ENCODE data around the gene TRPV5.

Gene TRPV5

DNA sequence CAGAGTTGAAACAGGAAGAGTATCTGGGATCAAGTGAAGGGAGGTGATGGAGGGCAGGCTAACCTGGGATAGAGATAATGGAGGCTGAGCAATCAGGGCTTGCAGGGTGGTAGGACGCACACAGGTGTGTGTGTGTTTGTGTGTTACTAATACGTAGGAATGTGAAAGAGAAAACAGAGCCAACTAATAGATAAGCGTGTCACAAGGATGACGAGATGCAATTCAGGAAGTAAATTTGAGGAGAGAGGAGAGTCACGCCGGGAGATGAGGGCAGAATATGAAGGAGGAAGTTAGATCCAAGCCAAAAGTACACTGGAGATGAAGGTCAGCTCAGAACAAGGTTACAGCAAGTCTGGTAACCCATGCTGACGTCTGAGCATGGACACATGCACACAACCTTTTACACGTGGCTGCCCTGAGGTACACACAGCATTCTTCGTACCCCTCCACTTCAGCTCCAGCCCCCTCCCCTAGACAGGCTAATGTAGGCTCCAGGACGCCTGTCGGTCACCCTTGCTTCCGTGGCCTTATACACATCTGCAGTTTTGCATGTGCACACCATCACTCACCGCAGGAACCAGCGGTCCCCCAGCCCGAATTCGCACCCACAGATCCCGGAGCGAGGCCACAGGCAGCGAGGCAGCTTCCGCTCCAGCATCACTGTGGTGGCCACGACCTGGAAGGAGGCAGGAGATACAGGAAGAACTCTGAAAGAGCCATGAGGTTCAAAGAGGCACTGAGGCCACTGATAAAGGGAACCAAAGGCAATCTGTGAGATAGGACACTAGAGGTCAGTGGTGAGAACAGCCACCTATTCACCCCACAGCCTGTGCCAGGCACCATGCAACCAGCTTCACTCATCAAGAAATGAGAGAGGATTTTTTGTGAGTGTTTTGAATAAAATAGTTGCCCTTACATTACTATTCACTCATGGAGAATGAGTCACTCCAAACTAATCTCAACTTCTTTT is 24.3 kb downstream of the TRPV5 start:
- DNase-seq (ENCODE audit: low spot score), result no peak

DNA sequence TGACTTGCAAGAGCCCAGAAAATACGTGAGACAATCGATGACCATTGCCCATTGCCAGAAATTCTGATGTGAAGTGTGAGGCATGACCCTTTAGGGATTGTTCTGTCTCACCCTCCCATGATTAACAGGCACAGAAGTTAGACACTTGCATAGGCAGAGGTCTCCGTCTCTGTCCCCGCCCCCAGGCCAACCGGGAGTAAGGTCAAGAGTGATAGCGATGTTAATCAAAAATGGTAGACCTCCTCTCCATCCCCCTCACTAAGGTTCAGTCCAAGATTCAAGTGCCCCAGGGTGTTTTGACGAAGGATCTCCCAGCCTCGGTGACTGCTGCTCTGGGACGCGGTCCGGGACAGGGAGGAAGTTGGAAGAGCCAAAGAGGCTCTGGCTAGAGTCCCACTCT is 25.3 kb downstream of the TRPV5 start:
- DNase-seq (ENCODE audit: low spot score), result no peak

DNA sequence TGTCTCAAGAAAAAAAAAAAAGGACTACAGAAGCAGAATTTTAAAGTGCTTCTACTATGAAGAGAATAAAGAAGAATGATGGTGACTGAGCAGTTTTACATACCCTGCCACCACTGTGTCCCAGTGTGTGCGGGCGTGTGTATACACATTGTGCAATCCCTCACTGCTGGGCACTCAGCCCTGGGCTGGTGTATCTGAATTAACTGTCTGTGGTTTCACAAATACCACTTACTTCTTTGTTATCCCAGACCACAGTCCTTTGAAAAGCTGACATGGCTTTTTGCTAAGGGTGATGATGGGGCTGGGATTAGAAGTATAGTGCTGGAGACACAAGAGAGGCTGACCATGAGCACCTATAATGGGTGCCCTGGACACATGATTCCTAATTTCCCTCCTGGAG is 26.9 kb downstream of the TRPV5 start:
- no peak for DNase-seq (ENCODE audit: low spot score)

- no peak for DNase-seq (ENCODE audit: low spot score)
Observed at GRCh38 chr7:142905759-142906158, 27.8 kb downstream of the TRPV5 start.

DNA sequence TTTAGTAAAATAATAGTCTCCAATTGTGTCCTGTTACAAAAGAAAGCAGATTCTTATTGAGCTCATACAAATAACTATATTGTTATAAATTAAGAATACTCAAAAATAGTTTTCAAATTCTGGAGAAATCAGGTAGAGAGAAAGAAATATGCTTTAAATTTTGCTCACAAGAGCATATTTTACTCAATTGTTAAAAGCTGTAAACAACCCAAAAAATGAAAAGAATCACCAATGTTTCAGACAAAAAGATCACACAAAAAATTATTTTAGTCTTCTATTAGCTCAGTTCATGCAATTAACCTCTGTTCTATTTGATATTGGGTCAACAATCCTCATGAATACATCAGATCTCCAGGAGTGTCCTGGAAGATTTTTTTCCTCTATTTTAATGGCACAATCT is 29.4 kb downstream of the TRPV5 start:
- DNase-seq (ENCODE audit: low spot score), result no peak

DNA sequence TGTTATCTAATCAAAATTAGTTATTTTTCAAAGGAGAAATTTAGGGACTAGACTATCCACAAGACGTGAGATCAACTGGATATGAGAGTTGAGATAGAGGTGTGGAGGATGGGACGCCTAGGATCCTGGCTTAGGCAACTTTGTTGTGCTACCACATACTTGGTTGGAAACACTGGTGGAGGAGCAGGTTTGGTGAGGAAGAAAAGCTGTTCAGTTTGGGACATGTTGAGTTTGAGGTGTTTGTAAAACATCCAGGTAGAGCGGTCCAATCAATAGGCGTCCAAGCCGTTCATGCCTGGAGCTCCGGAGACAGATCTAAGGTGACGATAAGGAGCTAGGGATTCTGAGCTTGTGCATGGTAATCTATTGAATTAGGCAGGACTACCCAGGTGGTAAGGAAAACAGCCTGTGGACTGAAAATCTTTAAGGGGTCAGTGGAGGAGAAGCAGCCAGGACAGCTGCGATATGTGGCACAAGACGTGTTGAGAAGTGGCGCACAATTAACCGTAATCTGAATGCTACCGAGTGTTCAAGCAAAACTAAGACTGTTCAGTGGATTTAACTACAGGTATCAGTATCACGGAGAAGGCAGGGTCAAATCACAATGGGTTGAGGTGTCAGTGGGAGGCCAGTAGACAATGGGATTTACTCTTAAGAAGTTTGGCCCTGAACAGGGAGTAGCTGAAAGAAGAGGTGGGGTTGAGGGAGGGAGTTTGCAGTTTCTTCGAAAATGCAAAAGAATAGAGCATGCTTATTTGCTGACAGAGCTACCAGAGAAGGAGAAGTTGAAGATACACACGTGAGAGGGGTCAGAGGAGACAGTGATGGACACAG is 31.9 kb downstream of the TRPV5 start:
- DNase-seq (ENCODE audit: low spot score), result no peak

DNA sequence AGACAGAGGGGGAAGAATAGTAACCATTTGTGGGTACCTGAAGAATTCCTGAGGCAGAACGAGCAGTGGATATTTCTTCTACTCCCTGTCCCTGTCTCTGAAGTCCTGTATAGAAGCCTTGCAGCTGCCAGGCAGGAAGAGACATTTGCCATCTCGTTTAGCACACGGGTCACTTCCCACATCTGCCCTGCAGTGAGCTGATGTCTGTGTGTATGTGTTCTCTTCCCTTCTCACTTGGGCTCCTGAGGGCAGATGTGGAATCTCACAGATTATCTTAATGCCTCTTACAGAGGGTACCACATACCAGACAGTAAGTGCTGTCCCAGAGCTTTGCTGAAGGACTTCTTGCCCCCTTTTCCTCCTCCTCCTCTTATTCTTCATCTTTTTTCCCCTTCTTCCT is 33.9 kb downstream of the TRPV5 start:
- DNase-seq (ENCODE audit: low spot score), result no peak

- DNase-seq (ENCODE audit: low spot score), result no peak
Observed at GRCh38 chr7:142898377-142899170, 35.0 kb downstream of the TRPV5 start.

- DNase-seq (ENCODE audit: low spot score), result no peak
Observed at GRCh38 chr7:142897691-142898090, 35.9 kb downstream of the TRPV5 start.

DNA sequence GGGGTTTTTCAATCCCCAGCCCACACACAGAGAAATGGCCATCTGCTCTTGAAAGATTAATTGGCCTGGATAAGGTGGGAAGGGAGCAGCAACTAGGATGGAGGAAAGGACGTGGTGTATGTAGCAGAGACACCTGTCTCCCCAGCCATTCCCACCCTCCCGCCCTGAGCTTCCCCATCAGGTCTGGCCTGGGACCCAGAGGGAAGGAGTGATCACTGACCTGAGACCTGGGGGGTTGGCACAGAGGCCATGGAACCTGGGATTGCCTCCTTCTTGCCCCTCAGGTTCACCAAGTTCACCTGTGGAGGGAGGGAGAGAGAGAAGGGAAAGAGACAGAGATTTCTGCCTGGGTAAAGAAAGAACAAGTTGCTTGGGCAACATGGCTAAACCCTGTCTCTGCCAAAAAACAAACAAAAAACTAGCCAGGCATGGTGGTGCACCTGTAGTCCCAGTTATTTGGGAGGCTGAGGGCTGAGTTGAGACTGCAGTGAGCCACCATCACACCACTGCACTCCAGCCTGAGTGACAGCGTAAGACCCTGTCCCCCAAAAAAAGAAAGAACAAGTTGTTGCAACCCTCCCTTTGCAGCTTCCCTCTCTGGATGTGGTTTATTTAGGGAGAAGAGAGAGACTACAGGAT is 36.7 kb downstream of the TRPV5 start:
- DNase-seq (ENCODE audit: low spot score), result no peak

DNA sequence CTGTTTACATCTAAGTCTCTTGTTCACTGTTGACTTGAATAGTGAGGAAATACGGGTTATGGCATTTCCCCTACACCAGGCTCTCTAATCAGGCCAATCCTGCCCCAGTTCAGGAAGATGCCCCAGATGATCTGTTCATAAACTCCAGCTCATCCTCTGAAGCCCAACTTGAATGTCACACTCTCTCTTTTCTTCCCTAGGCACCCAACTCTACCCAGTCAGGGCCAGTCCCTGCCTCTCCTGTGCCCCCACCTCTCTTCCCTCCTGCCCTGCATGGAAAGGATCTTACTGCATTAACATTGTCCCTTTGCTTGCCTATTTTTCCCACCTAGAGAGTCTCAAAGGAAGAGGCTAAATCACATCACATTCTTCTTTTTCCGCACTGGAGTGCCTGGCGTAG is 37.4 kb downstream of the TRPV5 start:
- no peak for DNase-seq (ENCODE audit: low spot score)

DNA sequence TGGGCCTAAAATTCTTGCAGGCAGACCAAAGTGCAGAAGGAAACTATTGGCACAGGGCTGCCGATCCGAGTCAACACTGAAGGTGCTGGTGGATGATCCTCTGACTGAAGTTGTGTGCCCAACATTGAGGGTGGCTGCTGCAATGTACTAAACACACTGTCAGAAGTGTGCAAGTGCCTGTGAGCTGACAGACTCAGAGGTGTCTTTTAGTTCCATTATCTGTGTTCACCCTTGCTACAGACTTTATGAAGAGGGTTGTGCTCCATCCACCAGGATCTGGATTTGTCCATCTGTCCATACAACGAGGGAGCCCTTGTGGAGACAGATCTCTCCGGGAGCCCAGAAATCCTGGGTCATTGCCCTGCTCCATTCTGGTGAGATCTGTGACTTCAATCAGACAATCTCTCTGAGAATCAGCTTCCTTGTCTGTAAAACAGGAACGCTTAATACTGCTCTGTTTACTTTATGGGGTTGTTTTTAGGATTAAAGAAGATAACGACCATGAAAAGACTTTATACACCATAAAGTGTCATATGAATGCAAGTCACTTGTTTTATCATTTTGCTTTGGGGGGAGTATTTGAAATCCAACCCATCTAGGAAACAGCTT is 38.5 kb downstream of the TRPV5 start:
- no peak for DNase-seq (ENCODE audit: low spot score)

DNA sequence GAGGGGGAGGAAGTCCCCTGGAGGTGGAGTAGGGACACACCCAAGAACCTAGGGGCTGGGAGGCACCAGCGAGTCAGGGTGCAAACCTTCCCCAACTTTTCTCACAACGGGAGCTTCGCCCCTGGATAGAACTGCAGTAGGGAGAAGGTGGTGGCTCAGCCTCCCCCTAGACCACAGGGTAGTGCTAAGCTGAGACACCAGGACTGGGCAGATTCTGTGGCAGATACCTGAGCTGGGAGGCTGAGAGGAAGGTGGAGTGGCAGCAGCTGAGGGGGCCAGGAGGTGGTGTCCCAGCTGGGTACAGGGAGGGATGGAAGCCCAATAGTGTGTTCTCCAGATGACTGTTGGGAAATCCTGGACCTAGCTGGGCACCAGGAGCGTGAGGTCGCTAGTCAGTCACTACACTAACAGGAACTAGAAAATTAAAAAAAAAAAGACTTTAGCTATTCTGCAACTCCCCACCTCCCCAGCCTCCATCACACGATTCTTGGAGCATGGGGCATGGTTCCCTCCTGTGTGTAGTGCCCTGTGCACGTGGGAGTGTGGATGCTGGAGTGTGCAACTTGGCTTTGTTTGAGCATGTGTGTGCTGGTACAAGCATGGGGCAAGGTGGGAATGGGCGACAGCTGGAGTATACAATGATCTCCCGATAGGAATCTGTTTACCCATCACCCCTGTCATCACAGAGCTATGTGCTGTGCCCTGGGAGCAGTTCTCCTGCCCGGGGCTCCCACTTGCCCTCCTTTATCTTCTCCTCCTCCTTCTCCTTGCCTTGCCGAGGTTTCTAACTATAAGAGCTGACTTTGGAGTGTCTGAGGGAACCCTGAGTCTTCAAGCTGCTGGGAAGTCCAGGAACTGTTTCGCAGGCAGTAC is 39.2 kb downstream of the TRPV5 start:
- DNase-seq (ENCODE audit: low spot score), result no peak

GRCh38 chr7:142892951-142893350 is 40.6 kb downstream of the TRPV5 start:
- no peak for DNase-seq (ENCODE audit: low spot score)

GRCh38 chr7:142891490-142892082 is 42.0 kb downstream of the TRPV5 start:
- DNase-seq (ENCODE audit: low spot score), result no peak

DNA sequence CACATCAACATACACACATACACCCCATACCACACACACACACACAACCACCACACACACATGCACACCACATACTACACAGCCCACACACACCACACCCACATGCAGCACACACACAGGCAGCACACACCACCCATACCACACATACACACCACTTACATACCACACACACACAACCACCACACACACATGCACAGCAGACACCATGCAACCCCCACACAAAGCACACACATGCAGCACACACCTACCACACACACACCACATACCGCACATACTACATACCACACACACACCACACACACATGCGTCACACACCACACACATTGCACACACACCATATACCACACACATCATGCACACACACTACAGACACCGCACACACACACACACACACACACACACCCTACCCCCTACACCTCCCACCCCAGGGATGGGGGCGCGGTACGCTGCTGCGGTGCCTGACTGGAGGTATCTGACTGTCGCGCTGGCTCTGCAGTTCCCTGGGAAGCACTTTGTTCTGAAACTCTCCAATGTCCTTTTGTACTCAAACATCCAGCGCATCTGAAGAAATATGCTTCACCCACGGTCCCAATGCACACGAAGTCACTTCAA is 42.6 kb downstream of the TRPV5 start:
- DNase-seq (ENCODE audit: low spot score), result no peak

GRCh38 chr7:142889816-142890215 is 43.7 kb downstream of the TRPV5 start:
- DNase-seq (ENCODE audit: low spot score), result no peak

DNA sequence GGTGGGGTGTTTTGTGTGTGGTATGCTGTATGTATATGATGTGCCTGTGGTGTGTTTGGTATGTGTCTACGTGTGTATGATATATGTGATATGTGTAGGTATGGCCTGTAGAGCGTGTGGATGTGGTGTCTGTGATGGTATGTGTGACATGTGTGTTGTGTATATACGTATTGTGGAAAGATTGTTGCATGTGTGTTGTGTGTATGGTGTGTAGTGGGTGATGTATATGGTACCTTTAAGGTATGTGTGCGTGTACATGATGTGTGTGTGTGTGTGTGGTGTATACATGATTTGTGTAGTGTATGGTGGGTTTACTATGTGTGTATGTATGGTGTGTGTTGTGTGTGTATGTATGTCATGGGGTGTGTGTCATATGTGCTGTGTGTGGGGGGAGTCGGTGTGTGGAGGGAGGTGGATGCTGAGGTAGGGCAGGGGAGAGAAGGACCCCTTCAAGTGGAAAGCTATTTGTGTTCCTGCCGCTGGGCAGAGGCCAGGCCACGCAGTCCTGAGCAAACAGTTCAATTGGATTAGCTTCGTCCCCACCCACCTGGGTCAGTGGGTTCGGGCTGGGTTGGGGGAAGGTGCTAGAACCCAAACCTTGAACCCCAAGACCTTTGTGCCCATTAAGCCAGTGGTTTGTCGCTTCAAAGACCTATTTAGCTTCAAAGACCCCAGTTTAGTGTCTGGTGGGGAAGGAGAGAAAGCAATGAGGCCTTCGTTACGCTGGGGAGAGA is 46.1 kb downstream of the TRPV5 start:
- no peak for DNase-seq (ENCODE audit: low spot score)

GRCh38 chr7:142886866-142887265 is 46.7 kb downstream of the TRPV5 start:
- no peak for DNase-seq (ENCODE audit: low spot score)
